K562 (cell line): Measurements from ENCODE around the gene TOMM22. TPM values are rescaled to one million over a fixed set of nuclear protein-coding genes. Genes with fewer than 3 reads are reported as not detected.

ENCODE experiments used
- ATF7 ChIP-seq: fragments of 450-650 bp; IDR thresholded peaks from 2 replicates; pipeline ENCODE4 v1.7.1; 2014; ENCODE audit warnings: mild to moderate bottlenecking, moderate library complexity
- C11orf30 ChIP-seq: fragments of 450-650 bp; IDR thresholded peaks from 2 replicates; pipeline ENCODE4 v1.6.1; 2016; ENCODE audit warnings: low read depth, mild to moderate bottlenecking
- CREM ChIP-seq: IDR thresholded peaks from 2 replicates; pipeline ENCODE4 v1.6.1; 2014; ENCODE audit warnings: antibody characterized with exemption, low read depth
- E2F1 ChIP-seq: sonication (generic); formaldehyde crosslinking; IDR thresholded peaks from 2 replicates; pipeline ENCODE4 v1.8.1; 2023; ENCODE audit warnings: mild to moderate bottlenecking, missing genetic modification reagents, moderate library complexity
- GATA2 ChIP-seq: sonication (generic); formaldehyde crosslinking; IDR thresholded peaks from 2 replicates; pipeline ENCODE4 v1.4.0; 2020; ENCODE audit warnings: mild to moderate bottlenecking, missing genetic modification reagents
- KAT8 ChIP-seq: fragments of 450-650 bp; IDR thresholded peaks from 2 replicates; pipeline ENCODE4 v1.6.1; 2016; ENCODE audit warnings: low read depth, mild to moderate bottlenecking
- KDM1A ChIP-seq, 2 experiments: fragments of 450-650 bp; IDR thresholded peaks; 2 replicates each; pipeline ENCODE4 v1.6.1; 2016; ENCODE audit warnings: mild to moderate bottlenecking in 2 of 2
- L3MBTL2 ChIP-seq: fragments of 450-650 bp; IDR thresholded peaks from 2 replicates; pipeline ENCODE4 v1.6.1; 2016; ENCODE audit warnings: mild to moderate bottlenecking, moderate library complexity
- MCM5 ChIP-seq: fragments of 450-650 bp; IDR thresholded peaks from 2 replicates; pipeline ENCODE4 v1.6.1; 2016; ENCODE audit warnings: low read depth
- MEIS2 ChIP-seq: fragments of 450-650 bp; IDR thresholded peaks from 2 replicates; pipeline ENCODE4 v1.6.1; 2014; ENCODE audit warnings: mild to moderate bottlenecking; ENCODE audit not compliant: partially characterized antibody
- NCOA1 ChIP-seq: fragments of 450-650 bp; IDR thresholded peaks from 2 replicates; pipeline ENCODE4 v1.6.1; 2016; ENCODE audit warnings: low read depth
- NFATC3 ChIP-seq: fragments of 450-650 bp; IDR thresholded peaks from 2 replicates; pipeline ENCODE4 v1.6.1; 2017; ENCODE audit warnings: mild to moderate bottlenecking
- NR4A1 ChIP-seq, 2 experiments: fragments of 250-450 bp in 1 of 2; fragments of 450-650 bp in 1 of 2; sonication (Bioruptor Pico) in 1 of 2; IDR thresholded peaks; 2 replicates each; pipeline versions ENCODE4 v1.4.0 to v1.6.1; 2016 to 2020; ENCODE audit warnings: mild to moderate bottlenecking in 2 of 2, missing compliant biosample characterization in 1 of 2, missing genetic modification characterization in 1 of 2, moderate library complexity in 1 of 2
- NRF1 ChIP-seq, 2 experiments: fragments of 450-650 bp; IDR thresholded peaks in 1 of 2; conservative IDR thresholded peaks in 1 of 2; 2 replicates each; pipeline ENCODE4 v1.6.1; 2014; ENCODE audit warnings: mild to moderate bottlenecking in 2 of 2
- POU5F1 ChIP-seq: fragments of 150-350 bp; IDR thresholded peaks from 2 replicates; pipeline ENCODE4 v1.6.1; 2014; ENCODE audit warnings: borderline replicate concordance, low read length, low read depth, mild to moderate bottlenecking; ENCODE audit not compliant: partially characterized antibody
- PRPF4 ChIP-seq: fragments of 200-400 bp; formaldehyde crosslinking; IDR thresholded peaks from one replicate; pipeline ENCODE4 v1.6.1; 2017; ENCODE audit warnings: low read length, low read depth, mild to moderate bottlenecking; ENCODE audit not compliant: insufficient read depth, poor library complexity, severe bottlenecking
- RBM15 ChIP-seq: fragments of 200-400 bp; formaldehyde crosslinking; IDR thresholded peaks from 2 replicates; pipeline ENCODE4 v1.6.1; 2018; ENCODE audit warnings: mild to moderate bottlenecking, low read length, moderate library complexity; ENCODE audit not compliant: insufficient read depth
- RNF2 ChIP-seq: sonication (generic); IDR thresholded peaks from 2 replicates; pipeline ENCODE4 v1.6.1; 2016
- SPI1 ChIP-seq: IDR thresholded peaks from 2 replicates; pipeline ENCODE4 v1.6.1; 2011; ENCODE audit warnings: low read depth, low read length, control low read depth, borderline replicate concordance
- TFE3 ChIP-seq: fragments of 450-650 bp; formaldehyde crosslinking; IDR thresholded peaks from 2 replicates; pipeline ENCODE4 v1.4.0; 2020; ENCODE audit warnings: mild to moderate bottlenecking, mixed read lengths
- TOE1 ChIP-seq, 2 experiments: fragments of 450-650 bp in 1 of 2; sonication (generic) in 1 of 2; formaldehyde crosslinking in 1 of 2; IDR thresholded peaks; 2 replicates each; pipeline versions ENCODE4 v1.7.1 to v1.8.0; 2016 to 2022; ENCODE audit warnings: borderline replicate concordance in 2 of 2, mild to moderate bottlenecking in 2 of 2, antibody characterized with exemption in 1 of 2, inconsistent platforms in 1 of 2, low read depth in 1 of 2, missing genetic modification reagents in 1 of 2, moderate library complexity in 1 of 2
- ZNF408 ChIP-seq: fragments of 250-450 bp; sonication (Bioruptor Pico); IDR thresholded peaks from 2 replicates; pipeline ENCODE4 v1.4.0; 2020; ENCODE audit warnings: low read depth, mild to moderate bottlenecking, moderate library complexity
- ZNF449 ChIP-seq: fragments of 250-450 bp; sonication (Bioruptor Pico); IDR thresholded peaks from 2 replicates; pipeline ENCODE4 v1.8.0; 2022; ENCODE audit warnings: moderate library complexity, mild to moderate bottlenecking, inconsistent platforms
- polyA plus RNA-seq, 8 experiments: library from polyadenylated mRNA; depleted of rRNA in 4 of 8; stranded (reverse) in 5 of 8; unstranded in 3 of 8; fragments of >200 nt; fragmentation: Nextera tagmentation in 2 of 8; fragmentation: Illumina TruSeq in 1 of 8; extraction: Ambion mirVana in 2 of 8; extraction: Trizol in 1 of 8; gene quantifications; 2 replicates each; pipeline versions ENCODE4 v1.2.1 to v1.2.3, GENCODE V29; 2011 to 2014; ENCODE audit warnings: inconsistent platforms in 1 of 8, missing spikeins in 1 of 8
- total RNA-seq, 7 experiments: library from RNA; depleted of rRNA in 6 of 7; stranded (reverse); fragments of >200 nt in 6 of 7; fragmentation: Illumina TruSeq in 2 of 7; extraction: Trizol in 2 of 7; gene quantifications; 2 replicates each; pipeline versions ENCODE4 v1.2.1 to v1.2.3, GENCODE V29; 2011 to 2021; ENCODE audit warnings: low replicate concordance in 1 of 7

TOMM22 gene
- total and polyA plus RNA-seq, 9 of the 15 experiments (the other 6 are each of a cell fraction or from before 2014, with no cell fraction given) = 25.8 to 108 (median 73.8) TPM

- TF ChIP-seq E2F1 (CRISPR knock-in tag) = no peak; the same call in none of the 2 replicates
- TF ChIP-seq MEIS2 = peak; percentile 75
- no peak for TF ChIP-seq ZNF449
- TF ChIP-seq ZNF408 (CRISPR knock-in tag) = no peak
- no peak for TF ChIP-seq KAT8
- no peak for TF ChIP-seq SPI1
- TF ChIP-seq CREM = peak; percentile 91
- TF ChIP-seq NRF1 (conservative IDR thresholded peaks at IDR 0.05 in 1 of 2, IDR thresholded peaks at IDR 0.05 in 1 of 2) = peak; percentile 71 to 77
- 0 out of 2 replicates have a peak, but pooled peaks have one; percentile 43 for TF ChIP-seq GATA2 (CRISPR knock-in tag)
- TF ChIP-seq TFE3 (CRISPR knock-in tag) = no peak
- no peak for TF ChIP-seq NCOA1
- TF ChIP-seq L3MBTL2 = peak; percentile 85; the same call in 1 of the 2 replicates
- no peak for TF ChIP-seq NR4A1 (CRISPR knock-in tag; IDR thresholded peaks at IDR 0.05)
- TF ChIP-seq NR4A1 (tag; IDR thresholded peaks at IDR 0.05) = no peak
- peak; percentile 63; the same call in 1 of the 2 replicates for TF ChIP-seq RNF2
- no peak for TF ChIP-seq KDM1A (IDR thresholded peaks at IDR 0.05)
- TF ChIP-seq NFATC3 = no peak
- TF ChIP-seq ATF7 = peak; percentile 87
- TF ChIP-seq C11orf30 = peak; percentile 55
- TF ChIP-seq PRPF4 = no peak
- no peak for TF ChIP-seq RBM15
- no peak for TF ChIP-seq POU5F1
- TF ChIP-seq MCM5 = no peak
- TF ChIP-seq TOE1 (IDR thresholded peaks at IDR 0.05; ENCODE audit: borderline replicate concordance) = peak; percentile 49; the same call in 1 of the 2 replicates
- TF ChIP-seq TOE1 (CRISPR knock-in tag; IDR thresholded peaks at IDR 0.05; ENCODE audit: borderline replicate concordance, low read depth) = no peak
Observed at GRCh38 chr22:38705235-38706100, 23.7 kb downstream of the TOMM22 start, which contains the start of gene GTPBP1 (continued).
